Measurements from ENCODE around the gene TAS2R19.

TAS2R19 gene

GRCh38 chr12:10998204-10998603 lies 24.2 kb downstream of the TAS2R19 start, which contains the start of gene TAS2R20:
Gene TAS2R20 (minus strand): TSS chr12:10998304. CDS start chr12:10997875, 429 bp downstream.
- TF ChIP-seq CTCF (conservative IDR thresholded peaks at IDR 0.05; ENCODE audit: low read depth): no peak
- ChIA-PET POLR2A (ENCODE audit: low non-redundant PET) (no interaction called here), CTCF (interaction anchor here (0.8 kb wide), 1 partner anchor 96 kb away, joined by 5 read pairs; no protein-coding TSS in a partner anchor)
- DNase-seq (ENCODE audit: low spot score): no peak
- no peak within 1 kb of the TSS for H3K27ac ChIP-seq

GRCh38 chr12:10994307-10994706 lies 28.1 kb downstream of the TAS2R19 start:
- TF ChIP-seq CTCF (conservative IDR thresholded peaks at IDR 0.05; ENCODE audit: low read depth): no peak
- ChIA-PET CTCF (no interaction called here), POLR2A (ENCODE audit: low non-redundant PET) (no interaction called here)
- H3K27ac ChIP-seq: no peak overlapping the region
- DNase-seq (ENCODE audit: low spot score): no peak

- TF ChIP-seq CTCF (conservative IDR thresholded peaks at IDR 0.05; ENCODE audit: low read depth): no peak
- ChIA-PET POLR2A (ENCODE audit: low non-redundant PET) (no interaction called here), CTCF (interaction anchor here (0.6 to 0.7 kb wide), 3 partner anchors 118 to 874 kb away, joined by 3 read pairs; no protein-coding TSS in a partner anchor)
- no peak overlapping the region for H3K27ac ChIP-seq
- no peak for DNase-seq (ENCODE audit: low spot score)
These were observed 33.3 kb downstream of the TAS2R19 start for GRCh38 chr12:10989107-10989506.

- no peak for DNase-seq (ENCODE audit: low spot score)
- TF ChIP-seq CTCF (conservative IDR thresholded peaks at IDR 0.05; ENCODE audit: low read depth): no peak
- ChIA-PET CTCF (no interaction called here), POLR2A (ENCODE audit: low non-redundant PET) (no interaction called here)
- no peak within 1 kb of the TSS for H3K27ac ChIP-seq
These were observed 35.6 kb downstream of the TAS2R19 start, which contains the start of gene TAS2R50 for GRCh38 chr12:10986812-10987211. Gene TAS2R50 (minus strand): TSS chr12:10986912. CDS start chr12:10986860, 52 bp downstream.

- DNase-seq (ENCODE audit: low spot score): no peak
- H3K27ac ChIP-seq: no peak overlapping the region
- CTCF ChIA-PET: interaction anchor here (0.6 to 0.7 kb wide), 2 partner anchors 13 to 1718 kb away, joined by 4 to 6 read pairs; no protein-coding TSS in a partner anchor
- POLR2A ChIA-PET (ENCODE audit: low non-redundant PET): no interaction called here
- TF ChIP-seq CTCF (conservative IDR thresholded peaks at IDR 0.05; ENCODE audit: low read depth): no peak
These were observed 40.2 kb downstream of the TAS2R19 start for GRCh38 chr12:10982244-10982643.

GRCh38 chr12:10974965-10975364 lies 47.5 kb downstream of the TAS2R19 start:
- ChIA-PET CTCF (no interaction called here), POLR2A (ENCODE audit: low non-redundant PET) (no interaction called here)
- TF ChIP-seq CTCF (conservative IDR thresholded peaks at IDR 0.05; ENCODE audit: low read depth): no peak
- H3K27ac ChIP-seq: no peak overlapping the region
- no peak for DNase-seq (ENCODE audit: low spot score)
